ENCODE measurements around the gene PNMA1.

Gene PNMA1

DNA sequence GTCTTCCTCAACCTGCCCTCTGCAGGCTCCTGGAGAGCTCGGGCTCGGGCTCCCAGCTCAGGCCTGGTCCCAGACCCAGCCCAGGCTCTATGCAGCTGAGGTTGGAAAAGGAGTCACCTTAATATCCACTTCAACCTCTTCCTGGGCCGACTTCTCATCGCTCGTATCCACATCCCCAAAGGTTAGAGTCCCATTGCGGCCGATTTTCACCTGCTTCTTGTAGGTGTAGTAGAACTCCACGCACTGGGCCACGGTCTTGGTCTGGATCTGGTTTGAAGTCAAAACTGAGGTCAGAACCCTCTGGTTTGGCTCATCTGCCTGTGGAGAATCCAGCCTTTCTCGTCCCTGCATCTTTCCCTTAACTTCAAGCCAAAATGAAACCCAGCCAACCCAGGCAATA, 8.4 kb upstream of the PNMA1 start:
- TF ChIP-seq CTCF (IDR thresholded peaks at IDR 0.05; ENCODE audit: borderline replicate concordance, control extremely low read depth, extremely low read depth, insufficient read depth, missing control alignments), result no peak
- no peak for DNase-seq (ENCODE audit: low spot score)
- in situ Hi-C loops (cut with MboI; ENCODE audit: low sequenced_read_pairs, unreplicated experiment), result no loop called here

GRCh38 chr14:73721101-73721821, 7.1 kb upstream of the PNMA1 start:
- TF ChIP-seq CTCF (IDR thresholded peaks at IDR 0.05; ENCODE audit: borderline replicate concordance, control extremely low read depth, extremely low read depth, insufficient read depth, missing control alignments), result no peak
- in situ Hi-C loops (cut with MboI; ENCODE audit: low sequenced_read_pairs, unreplicated experiment), result no loop called here
- no peak for DNase-seq (ENCODE audit: low spot score)

- in situ Hi-C loops (cut with MboI; ENCODE audit: low sequenced_read_pairs, unreplicated experiment), result no loop called here
- no peak for DNase-seq (ENCODE audit: low spot score)
- no peak for TF ChIP-seq CTCF (IDR thresholded peaks at IDR 0.05; ENCODE audit: borderline replicate concordance, control extremely low read depth, extremely low read depth, insufficient read depth, missing control alignments)
Observed at GRCh38 chr14:73720636-73721035, 6.5 kb upstream of the PNMA1 start.

- no peak for DNase-seq (ENCODE audit: low spot score)
- no peak for TF ChIP-seq CTCF (IDR thresholded peaks at IDR 0.05; ENCODE audit: borderline replicate concordance, control extremely low read depth, extremely low read depth, insufficient read depth, missing control alignments)
Observed at GRCh38 chr14:73719791-73720190, 5.6 kb upstream of the PNMA1 start.

GRCh38 chr14:73719361-73719760, 5.2 kb upstream of the PNMA1 start:
- in situ Hi-C loops (cut with MboI; ENCODE audit: low sequenced_read_pairs, unreplicated experiment), result no loop called here
- no peak for DNase-seq (ENCODE audit: low spot score)
- no peak for TF ChIP-seq CTCF (IDR thresholded peaks at IDR 0.05; ENCODE audit: borderline replicate concordance, control extremely low read depth, extremely low read depth, insufficient read depth, missing control alignments)

More at GRCh38 chr14:73719791-73720190, 5.6 kb upstream of the PNMA1 start:
- in situ Hi-C loops (cut with MboI; ENCODE audit: low sequenced_read_pairs, unreplicated experiment), result no loop called here

DNA sequence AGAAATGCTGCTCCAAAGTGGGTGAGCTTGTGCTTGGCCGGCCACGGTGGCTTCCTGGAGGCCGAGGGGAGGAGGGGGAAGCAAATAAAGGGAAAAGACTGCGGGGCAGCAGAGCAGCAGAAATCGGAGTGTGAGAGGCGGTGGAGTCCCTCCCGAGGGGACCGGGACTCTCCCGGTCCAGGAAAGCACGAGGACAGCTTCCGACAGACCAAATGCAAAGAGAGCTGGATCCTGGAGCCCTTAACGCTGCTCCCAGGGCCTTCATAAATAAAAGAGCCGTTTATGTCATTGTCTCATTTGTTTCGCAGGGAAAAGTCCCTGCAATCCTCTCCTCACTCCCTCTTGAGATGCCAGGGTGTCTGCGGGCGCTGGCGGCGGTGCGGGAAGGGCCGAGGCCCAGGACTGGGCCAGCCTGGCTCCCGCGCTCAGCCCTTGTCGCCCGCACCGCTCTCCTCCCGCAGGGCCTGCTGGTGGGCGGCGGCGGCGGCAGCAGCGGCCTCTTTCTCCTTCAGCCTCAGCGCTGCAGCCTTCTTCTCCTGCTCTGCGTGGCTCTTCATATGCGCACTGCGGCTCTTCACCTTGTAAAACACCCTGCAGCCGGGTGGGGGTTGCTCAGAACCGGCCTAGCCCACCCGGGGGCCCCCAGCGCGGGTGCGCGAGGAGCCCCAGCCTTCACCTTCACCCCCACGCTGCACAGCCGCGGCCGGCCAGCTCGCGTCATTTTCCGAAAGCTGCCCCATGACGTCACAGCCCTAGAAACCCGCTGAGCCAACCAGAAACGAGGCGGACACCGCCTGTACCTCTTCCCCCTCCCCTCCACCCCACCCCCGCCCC, 4.5 kb upstream of the PNMA1 start:
- no peak for DNase-seq (ENCODE audit: low spot score)
- in situ Hi-C loops (cut with MboI; ENCODE audit: low sequenced_read_pairs, unreplicated experiment), result no loop called here
- no peak for TF ChIP-seq CTCF (IDR thresholded peaks at IDR 0.05; ENCODE audit: borderline replicate concordance, control extremely low read depth, extremely low read depth, insufficient read depth, missing control alignments)

Data from GM13976 (cell line).